Measurements from ENCODE around the gene SGSH.

Gene SGSH

GRCh38 chr17:80198144-80198661 lies 21.9 kb downstream of the SGSH start:
- TF ChIP-seq GATA2 (IDR thresholded peaks at IDR 0.05; ENCODE audit: low read depth, low read length), result no peak
- TF ChIP-seq GATA3 (IDR thresholded peaks at IDR 0.05; ENCODE audit: low read depth, low read length), result no peak

- TF ChIP-seq GATA3 (IDR thresholded peaks at IDR 0.05; ENCODE audit: low read depth, low read length), result no peak
- no peak for TF ChIP-seq GATA2 (IDR thresholded peaks at IDR 0.05; ENCODE audit: low read depth, low read length)
These were observed 23.5 kb downstream of the SGSH start for GRCh38 chr17:80196652-80197051.

GRCh38 chr17:80195671-80196529 lies 24.2 kb downstream of the SGSH start:
- no peak for TF ChIP-seq GATA3 (IDR thresholded peaks at IDR 0.05; ENCODE audit: low read depth, low read length)
- no peak for TF ChIP-seq GATA2 (IDR thresholded peaks at IDR 0.05; ENCODE audit: low read depth, low read length)

- no peak for TF ChIP-seq GATA3 (IDR thresholded peaks at IDR 0.05; ENCODE audit: low read depth, low read length)
- no peak for TF ChIP-seq GATA2 (IDR thresholded peaks at IDR 0.05; ENCODE audit: low read depth, low read length)
These were observed 25.0 kb downstream of the SGSH start for GRCh38 chr17:80195141-80195540.

GRCh38 chr17:80191865-80192661 lies 28.1 kb downstream of the SGSH start:
- no peak for TF ChIP-seq GATA2 (IDR thresholded peaks at IDR 0.05; ENCODE audit: low read depth, low read length)
- no peak for TF ChIP-seq GATA3 (IDR thresholded peaks at IDR 0.05; ENCODE audit: low read depth, low read length)

GRCh38 chr17:80191192-80191591 lies 28.9 kb downstream of the SGSH start:
- no peak for TF ChIP-seq GATA2 (IDR thresholded peaks at IDR 0.05; ENCODE audit: low read depth, low read length)
- no peak for TF ChIP-seq GATA3 (IDR thresholded peaks at IDR 0.05; ENCODE audit: low read depth, low read length)

- no peak for TF ChIP-seq GATA3 (IDR thresholded peaks at IDR 0.05; ENCODE audit: low read depth, low read length)
These were observed 29.4 kb downstream of the SGSH start for GRCh38 chr17:80190716-80191115.

- no peak for TF ChIP-seq GATA2 (IDR thresholded peaks at IDR 0.05; ENCODE audit: low read depth, low read length)
- TF ChIP-seq GATA3 (IDR thresholded peaks at IDR 0.05; ENCODE audit: low read depth, low read length), result no peak
These were observed 30.5 kb downstream of the SGSH start for GRCh38 chr17:80189611-80190010.

- TF ChIP-seq GATA2 (IDR thresholded peaks at IDR 0.05; ENCODE audit: low read depth, low read length) (no peak), GATA3 (IDR thresholded peaks at IDR 0.05; ENCODE audit: low read depth, low read length) (no peak)
These were observed 32.6 kb downstream of the SGSH start for GRCh38 chr17:80187515-80187941.

- TF ChIP-seq GATA3 (IDR thresholded peaks at IDR 0.05; ENCODE audit: low read depth, low read length), result no peak
- no peak for TF ChIP-seq GATA2 (IDR thresholded peaks at IDR 0.05; ENCODE audit: low read depth, low read length)
These were observed 33.0 kb downstream of the SGSH start for GRCh38 chr17:80187090-80187489.

- no peak for TF ChIP-seq GATA2 (IDR thresholded peaks at IDR 0.05; ENCODE audit: low read depth, low read length)
- TF ChIP-seq GATA3 (IDR thresholded peaks at IDR 0.05; ENCODE audit: low read depth, low read length), result no peak
These were observed 34.2 kb downstream of the SGSH start for GRCh38 chr17:80185968-80186367.

- no peak for TF ChIP-seq GATA3 (IDR thresholded peaks at IDR 0.05; ENCODE audit: low read depth, low read length)
- TF ChIP-seq GATA2 (IDR thresholded peaks at IDR 0.05; ENCODE audit: low read depth, low read length), result no peak
These were observed 35.8 kb downstream of the SGSH start for GRCh38 chr17:80184423-80184714.

- TF ChIP-seq GATA2 (IDR thresholded peaks at IDR 0.05; ENCODE audit: low read depth, low read length) (no peak), GATA3 (IDR thresholded peaks at IDR 0.05; ENCODE audit: low read depth, low read length) (no peak)
These were observed 36.3 kb downstream of the SGSH start for GRCh38 chr17:80183581-80184422.

GRCh38 chr17:80182845-80183223 lies 37.3 kb downstream of the SGSH start:
- no peak for TF ChIP-seq GATA2 (IDR thresholded peaks at IDR 0.05; ENCODE audit: low read depth, low read length)
- TF ChIP-seq GATA3 (IDR thresholded peaks at IDR 0.05; ENCODE audit: low read depth, low read length), result no peak

All from SH-SY5Y (cell line).